Endothelial cell of umbilical vein (primary cell): ENCODE data around the gene LIMCH1. TPM values are rescaled to one million over a fixed set of nuclear protein-coding genes. Genes with fewer than 3 reads are reported as not detected.

Experiments used
- BruUV-seq: library from RNA; stranded (reverse); fragments of 400-500 nt; replicated peaks from 2 replicates; lab custom pipeline; 2021; lab: Mats Ljungman, UMichigan
- CTCF ChIA-PET: fragments of 300-600, 350-600 bp; sonication (Branson Sonifier 250); formaldehyde crosslinking; loops from one replicate; lab custom pipeline; 2021; ENCODE audit warnings: antibody characterized with exemption, inconsistent platforms; lab: Charles Lee
- POLR2A ChIA-PET: fragments of 300-600, 350-600 bp; sonication (Branson Sonifier 250); formaldehyde crosslinking; loops from one replicate; lab custom pipeline; 2021; ENCODE audit warnings: antibody characterized with exemption, inconsistent platforms; lab: Charles Lee
- DNase-seq: peaks from one replicate; pipeline ENCODE4 v3.0.0-alpha.2; 2011; ENCODE audit warnings: low read depth, low spot score
- FAIRE-seq: peaks from 2 replicates; lab custom pipeline; 2011; peaks lifted over from hg19 to GRCh38; lab: Jason Lieb, UNC
- H2AFZ ChIP-seq: 2 replicates; pipeline ENCODE4 v1.6.0; 2012; ENCODE audit warnings: low read depth, low read length, control low read depth, inconsistent platforms
- H3K27ac ChIP-seq: 2 replicates; pipeline ENCODE4 v1.5.1; 2011; ENCODE audit warnings: low read depth, mild to moderate bottlenecking, control low read depth, low read length, moderate library complexity; ENCODE audit not compliant: insufficient read depth
- H3K27me3 ChIP-seq, 2 experiments: 2 replicates each; pipeline versions ENCODE4 v1.6.0 to v1.6.1; 2011; ENCODE audit warnings: low read length in 2 of 2, mixed read lengths in 1 of 2; ENCODE audit not compliant: control insufficient read depth in 2 of 2, insufficient read depth in 2 of 2
- H3K36me3 ChIP-seq, 2 experiments: 2 replicates in 1 of 2; 3 replicates in 1 of 2; pipeline ENCODE4 v1.5.1; 2011; ENCODE audit warnings: low read length in 2 of 2, mild to moderate bottlenecking in 1 of 2, moderate library complexity in 1 of 2; ENCODE audit not compliant: control insufficient read depth in 2 of 2, insufficient read depth in 2 of 2; ENCODE audit errors: extremely low read depth in 1 of 2
- H3K4me1 ChIP-seq: 3 replicates; pipeline ENCODE4 v1.5.1; 2011; ENCODE audit warnings: mild to moderate bottlenecking, low read length; ENCODE audit not compliant: control insufficient read depth, insufficient read depth; ENCODE audit errors: extremely low read depth
- H3K4me2 ChIP-seq: 2 replicates; pipeline ENCODE4 v1.6.1; 2011; ENCODE audit warnings: low read length, control low read depth, mixed read lengths; ENCODE audit not compliant: insufficient read depth
- H3K4me3 ChIP-seq, 3 experiments: fragments of 200-600 bp in 1 of 3; sonication (generic), shearing (Covaris generic) in 1 of 3; replicated peaks in 1 of 3; 2 replicates each; pipeline ENCODE4 v1.5.1; 2011 to 2016; ENCODE audit warnings: control low read depth in 3 of 3, low read length in 3 of 3, mild to moderate bottlenecking in 2 of 3, inconsistent platforms in 1 of 3, low read depth in 1 of 3, moderate library complexity in 1 of 3; ENCODE audit not compliant: insufficient read depth in 1 of 3
- H3K79me2 ChIP-seq: 2 replicates; pipeline ENCODE4 v1.6.0; 2012; ENCODE audit warnings: low read length, inconsistent platforms; ENCODE audit not compliant: control insufficient read depth, insufficient read depth
- H3K9ac ChIP-seq: replicated peaks from 2 replicates; pipeline ENCODE3; 2011; ENCODE audit warnings: low read length, control low read depth; ENCODE audit not compliant: insufficient read depth; ENCODE audit errors: extremely low read depth
- H3K9me1 ChIP-seq: replicated peaks from 3 replicates; pipeline ENCODE4 v1.6.0; 2011; ENCODE audit warnings: mild to moderate bottlenecking, low read length; ENCODE audit not compliant: control insufficient read depth, insufficient read depth; ENCODE audit errors: extremely low read depth
- H3K9me3 ChIP-seq: replicated peaks from 2 replicates; pipeline ENCODE4 v1.5.1; 2012; ENCODE audit warnings: low read length, inconsistent platforms; ENCODE audit not compliant: control insufficient read depth, insufficient read depth
- H4K20me1 ChIP-seq: replicated peaks from 2 replicates; pipeline ENCODE3; 2011; ENCODE audit warnings: mild to moderate bottlenecking, low read length; ENCODE audit not compliant: control insufficient read depth, insufficient read depth; ENCODE audit errors: extremely low read depth
- EZH2 ChIP-seq: IDR thresholded peaks from 2 replicates; pipeline ENCODE4 v1.6.1; 2012; ENCODE audit warnings: borderline replicate concordance, low read depth, mild to moderate bottlenecking, moderate library complexity, low read length, inconsistent platforms; ENCODE audit not compliant: severe bottlenecking
- FOS ChIP-seq: IDR thresholded peaks from 2 replicates; pipeline ENCODE4 v1.6.1; 2011; ENCODE audit warnings: mild to moderate bottlenecking, low read length, moderate library complexity, borderline replicate concordance; ENCODE audit not compliant: insufficient read depth
- GATA2 ChIP-seq: IDR thresholded peaks from 2 replicates; pipeline ENCODE4 v1.7.0; 2011; ENCODE audit warnings: low read depth, mild to moderate bottlenecking, moderate library complexity, mixed read lengths, low read length; ENCODE audit not compliant: insufficient read length, insufficient read depth
- JUN ChIP-seq: IDR thresholded peaks from 2 replicates; pipeline ENCODE4 v1.6.1; 2011; ENCODE audit warnings: borderline replicate concordance, low read depth; ENCODE audit not compliant: insufficient read length, insufficient read depth
- MAX ChIP-seq: IDR thresholded peaks from 2 replicates; pipeline ENCODE4 v1.6.1; 2011; ENCODE audit not compliant: insufficient read depth, insufficient read length
- MYC ChIP-seq: IDR thresholded peaks from one replicate; pipeline ENCODE4 v1.6.1; 2011; ENCODE audit warnings: mild to moderate bottlenecking, low read depth, low read length
- POLR2A ChIP-seq: IDR thresholded peaks from 2 replicates; pipeline ENCODE4 v1.6.1; 2012; ENCODE audit warnings: low read depth, mild to moderate bottlenecking, control low read depth, low read length
- POLR2AphosphoS5 ChIP-seq: IDR thresholded peaks from 2 replicates; pipeline ENCODE4 v1.6.1; 2012; ENCODE audit warnings: low read depth, mild to moderate bottlenecking, control low read depth, low read length, moderate library complexity; ENCODE audit not compliant: insufficient read depth
- dilution Hi-C: fragments of 300-500 bp; cut with MboI; formaldehyde crosslinking; loops from one replicate; pipeline ENCODE4 v1.15.0; 2019; ENCODE audit warnings: low sequenced_read_pairs; ENCODE audit not compliant: extremely low pct_ligation_motif_present
- intact Hi-C: fragments of 100-400 bp; cut with micrococcal nuclease; formaldehyde crosslinking; loops from one replicate; pipeline ENCODE4 v1.10.0; 2022
- polyA plus RNA-seq, 4 experiments: library from polyadenylated mRNA; depleted of rRNA in 3 of 4; stranded (reverse) in 3 of 4; unstranded in 1 of 4; fragments of >200 nt; gene quantifications; 2 replicates each; pipeline versions ENCODE4 v1.2.1 to v1.2.3, GENCODE V29; 2011 to 2012; ENCODE audit warnings: missing spikeins in 1 of 4
- total RNA-seq: library from RNA; stranded (reverse); gene quantifications from 2 replicates; pipeline ENCODE4 v1.2.3, GENCODE V29; 2021
- TF ChIP-seq, protein P1 (sequence below), 2 donors: IDR thresholded peaks; 1 replicate in 1 of 2; 2 replicates in 1 of 2; pipeline ENCODE4 v1.5.1; 2011; ENCODE audit warnings: low read length in 2 of 2, mild to moderate bottlenecking in 2 of 2, moderate library complexity in 2 of 2, control low read depth in 1 of 2, inconsistent platforms in 1 of 2, low read depth in 1 of 2; ENCODE audit not compliant: insufficient read depth in 1 of 2; ENCODE audit errors: extremely low read depth in 1 of 2

The LIMCH1 gene
- total and polyA plus RNA-seq, 2 donors (not counting 3 experiments of a cell fraction or from before 2014, with no cell fraction given) = 14.3 to 32.8 TPM

- H3K79me2 ChIP-seq = no peaks in the 10 kb centered on the region
- H3K4me2 ChIP-seq = no peak overlapping the region
- H3K4me1 ChIP-seq = no peaks in the 10 kb centered on the region
- dilution Hi-C loops = no loop called here
- no peaks in the 10 kb centered on the region for H3K9me3 ChIP-seq
- BruUV-seq = no TSS peak
- H3K27ac ChIP-seq = no peak overlapping the region
- H4K20me1 ChIP-seq = no peaks in the 10 kb centered on the region
- no peak overlapping the region for H3K4me3 ChIP-seq
- no peak overlapping the region for H2AFZ ChIP-seq
- no peak for DNase-seq
- intact Hi-C loops = no loop called here
- no peaks in the 10 kb centered on the region for H3K9me1 ChIP-seq
- ChIA-PET CTCF (interaction anchor here (1.2 to 1.7 kb wide), 2 partner anchors 8 to 355 kb away, joined by 4 to 11 read pairs; no protein-coding TSS in a partner anchor), POLR2A (no interaction called here)
- FAIRE-seq = no peak
- H3K27me3 ChIP-seq = peaks cover 9 to 11% of the 10 kb centered on the region in 2 experiments
- no peak for TF ChIP-seq FOS
- no peak for TF ChIP-seq POLR2A
- TF ChIP-seq MYC = no peak
- TF ChIP-seq EZH2 = no peak
- TF ChIP-seq POLR2AphosphoS5 = no peak
- TF ChIP-seq MAX = no peak
- no peak for TF ChIP-seq GATA2
- TF ChIP-seq JUN = no peak
- TF ChIP-seq, protein P1, sequence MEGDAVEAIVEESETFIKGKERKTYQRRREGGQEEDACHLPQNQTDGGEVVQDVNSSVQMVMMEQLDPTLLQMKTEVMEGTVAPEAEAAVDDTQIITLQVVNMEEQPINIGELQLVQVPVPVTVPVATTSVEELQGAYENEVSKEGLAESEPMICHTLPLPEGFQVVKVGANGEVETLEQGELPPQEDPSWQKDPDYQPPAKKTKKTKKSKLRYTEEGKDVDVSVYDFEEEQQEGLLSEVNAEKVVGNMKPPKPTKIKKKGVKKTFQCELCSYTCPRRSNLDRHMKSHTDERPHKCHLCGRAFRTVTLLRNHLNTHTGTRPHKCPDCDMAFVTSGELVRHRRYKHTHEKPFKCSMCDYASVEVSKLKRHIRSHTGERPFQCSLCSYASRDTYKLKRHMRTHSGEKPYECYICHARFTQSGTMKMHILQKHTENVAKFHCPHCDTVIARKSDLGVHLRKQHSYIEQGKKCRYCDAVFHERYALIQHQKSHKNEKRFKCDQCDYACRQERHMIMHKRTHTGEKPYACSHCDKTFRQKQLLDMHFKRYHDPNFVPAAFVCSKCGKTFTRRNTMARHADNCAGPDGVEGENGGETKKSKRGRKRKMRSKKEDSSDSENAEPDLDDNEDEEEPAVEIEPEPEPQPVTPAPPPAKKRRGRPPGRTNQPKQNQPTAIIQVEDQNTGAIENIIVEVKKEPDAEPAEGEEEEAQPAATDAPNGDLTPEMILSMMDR (IDR thresholded peaks at IDR 0.05; ENCODE audit: extremely low read depth in 1 of 2, insufficient read depth in 1 of 2, low read depth in 1 of 2, low read length in 2 of 2) = no peak
- H3K9ac ChIP-seq = no peak overlapping the region
- no peaks in the 10 kb centered on the region for H3K36me3 ChIP-seq
Observed at GRCh38 chr4:41635441-41635840, 97.5 kb downstream of the LIMCH1 start.
